HG03575 (cell line): ENCODE data around the gene MUC2.

Experiments used
- ATAC-seq: cut with Tn5 transposase; IDR thresholded peaks from one replicate; pipeline ENCODE4 v1.9.1; 2021; ENCODE audit not compliant: unreplicated experiment, insufficient number of reproducible peaks, low FRiP score; ENCODE audit errors: extremely low read depth

MUC2 gene

GRCh38 chr11:1035577-1036283, 38.9 kb upstream of the MUC2 start:
- no peak for ATAC-seq

- ATAC-seq, result no peak
These were observed 38.3 kb upstream of the MUC2 start, which contains the start of gene MUC6 for GRCh38 chr11:1036303-1036923. TSS of gene MUC6 (minus strand) at chr11:1036718. CDS start at chr11:1036655, 63 bp downstream.

- ATAC-seq, result no peak
These were observed 37.7 kb upstream of the MUC2 start for GRCh38 chr11:1036931-1037330.

GRCh38 chr11:1037506-1038055, 37.1 kb upstream of the MUC2 start:
- ATAC-seq, result no peak

GRCh38 chr11:1038361-1038760, 36.3 kb upstream of the MUC2 start:
- ATAC-seq, result no peak

- no peak for ATAC-seq
These were observed 35.8 kb upstream of the MUC2 start for GRCh38 chr11:1038921-1039320.

- ATAC-seq, result no peak
These were observed 34.9 kb upstream of the MUC2 start for GRCh38 chr11:1039481-1040427.

- no peak for ATAC-seq
These were observed 34.1 kb upstream of the MUC2 start for GRCh38 chr11:1040428-1041148.

- no peak for ATAC-seq
These were observed 33.6 kb upstream of the MUC2 start for GRCh38 chr11:1041149-1041467.

GRCh38 chr11:1041471-1041870, 33.2 kb upstream of the MUC2 start:
- no peak for ATAC-seq

GRCh38 chr11:1041936-1042608, 32.6 kb upstream of the MUC2 start:
- ATAC-seq, result no peak

GRCh38 chr11:1042626-1043562, 31.8 kb upstream of the MUC2 start:
- ATAC-seq, result no peak

GRCh38 chr11:1043563-1044096, 31.0 kb upstream of the MUC2 start:
- no peak for ATAC-seq

GRCh38 chr11:1044160-1044559, 30.5 kb upstream of the MUC2 start:
- ATAC-seq, result no peak

- no peak for ATAC-seq
These were observed 27.0 kb upstream of the MUC2 start for GRCh38 chr11:1047595-1048156.

GRCh38 chr11:1048375-1049070, 26.2 kb upstream of the MUC2 start:
- ATAC-seq, result no peak
